Naive thymus-derived CD8-positive, alpha-beta T cell (primary cell): ENCODE data around the gene THAP8. TPM values are rescaled to one million over a fixed set of nuclear protein-coding genes. Genes with fewer than 3 reads are reported as not detected.

Source experiments
- ATAC-seq, 2 donors: fragments of 150-1000 bp; cut with Tn5 transposase in 1 of 2; sonication (Bioruptor Pico), chemical (Tn5 transposase) in 1 of 2; 1 replicate in 1 of 2; 2 replicates in 1 of 2; pipeline ENCODE4 v1.10.0; 2021; ENCODE audit warnings: mild to moderate bottlenecking in 2 of 2, moderate library complexity in 2 of 2
- POLR2A ChIA-PET: fragments of 350-600 bp; sonication (Branson Sonifier 250); formaldehyde crosslinking; loops from one replicate; lab custom pipeline; 2021; ENCODE audit warnings: antibody characterized with exemption; lab: Charles Lee
- DNase-seq, 10 donors: peaks; one replicate each; pipeline versions ENCODE4 v3.0.0 to v3.0.0-alpha.2; 2020 to 2022
- H3K27ac Mint-ChIP-seq, 10 donors: one replicate each; pipeline ENCODE4 v1.8.0; 2020 to 2022; ENCODE audit warnings: mild to moderate bottlenecking in 10 of 10, mixed read lengths in 10 of 10, moderate library complexity in 4 of 10, inconsistent platforms in 1 of 10
- H3K27me3 Mint-ChIP-seq, 5 donors: one replicate each; pipeline ENCODE4 v1.8.0; 2021 to 2022; ENCODE audit warnings: mixed read lengths in 5 of 5
- H3K36me3 Mint-ChIP-seq, 3 donors: one replicate each; pipeline ENCODE4 v1.8.0; 2020 to 2022; ENCODE audit warnings: mixed read lengths in 3 of 3, mild to moderate bottlenecking in 2 of 3, inconsistent platforms in 1 of 3
- H3K4me1 Mint-ChIP-seq, 4 donors: one replicate each; pipeline ENCODE4 v1.8.0; 2021 to 2022; ENCODE audit warnings: mixed read lengths in 4 of 4
- H3K4me3 Mint-ChIP-seq, 10 donors: one replicate each; pipeline ENCODE4 v1.8.0; 2020 to 2022; ENCODE audit warnings: mild to moderate bottlenecking in 10 of 10, mixed read lengths in 10 of 10, moderate library complexity in 6 of 10, inconsistent platforms in 1 of 10
- H3K9me3 Mint-ChIP-seq, 9 donors: one replicate each; pipeline ENCODE4 v1.8.0; 2020 to 2022; ENCODE audit warnings: mixed read lengths in 9 of 9, mild to moderate bottlenecking in 3 of 9, inconsistent platforms in 1 of 9, moderate library complexity in 1 of 9
- polyA plus RNA-seq, 3 donors: library from polyadenylated mRNA; unstranded; fragments of 300-500 nt; fragmentation: Illumina TruSeq; gene quantifications; one replicate each; pipeline ENCODE4 v1.2.3, GENCODE V29; 2021
- total RNA-seq, 8 experiments: library from RNA in 2 of 8; stranded (reverse) in 2 of 8; gene quantifications; one replicate each; pipeline ENCODE4 v1.2.3 and lab custom pipeline; 2021 to 2026

THAP8 gene
- total and polyA plus RNA-seq, 5 experiments from 2014 or later: 2.4 to 7.2 (median 4.6) TPM

- ATAC-seq (no peak), DNase-seq (no peak)
- Mint-ChIP-seq H3K4me1 (peaks cover 22 to 50% (median 44%) of the 10 kb centered on the region in 4 donors), H3K4me3 (peak overlapping the region in 9 of 10 donors; percentile 84 to 96 (median 87)), H3K36me3 (peaks cover 0 to 28% (median 0%) of the 10 kb centered on the region in 3 donors), H3K9me3 (no peaks in the 10 kb centered on the region), H3K27me3 (no peaks in the 10 kb centered on the region), H3K27ac (peak overlapping the region; percentile 8 to 89 (median 80))
- POLR2A ChIA-PET: interaction anchor here (1.0 to 5.1 kb wide), 4 partner anchors 17 to 118 kb away, joined by 4 to 30 read pairs (median 5); partner anchors contain the start of genes ALKBH6, POLR2I, TBCB and THAP8
Observed at GRCh38 chr19:35996777-35997176, 57.3 kb downstream of the THAP8 start.

GRCh38 chr19:35995048-35995993, 58.8 kb downstream of the THAP8 start, which contains the start of gene SDHAF1:
TSS of gene SDHAF1 (plus strand) at chr19:35995188. CDS start at chr19:35995275, 87 bp downstream.
- H3K36me3 Mint-ChIP-seq: peaks cover 0 to 18% (median 0%) of the 10 kb centered on the region in 3 donors
- H3K9me3 Mint-ChIP-seq: no peaks in the 10 kb centered on the region
- ATAC-seq: peak; percentile 89 to 90
- H3K4me1 Mint-ChIP-seq: peaks cover 22 to 43% (median 42%) of the 10 kb centered on the region in 4 donors
- H3K4me3 Mint-ChIP-seq: peak within 1 kb of the TSS; percentile 86 to 97 (median 96)
- peak; percentile 82 to 96 (median 88) for DNase-seq
- no peaks in the 10 kb centered on the region for H3K27me3 Mint-ChIP-seq
- POLR2A ChIA-PET: interaction anchor here (0.5 to 5.1 kb wide), 7 partner anchors 10 to 1148 kb away, joined by 3 to 30 read pairs (median 6); partner anchors contain the start of genes ALKBH6, POLR2I, TBCB and THAP8
- H3K27ac Mint-ChIP-seq: peak within 1 kb of the TSS; percentile 92 to 98 (median 96)

DNA sequence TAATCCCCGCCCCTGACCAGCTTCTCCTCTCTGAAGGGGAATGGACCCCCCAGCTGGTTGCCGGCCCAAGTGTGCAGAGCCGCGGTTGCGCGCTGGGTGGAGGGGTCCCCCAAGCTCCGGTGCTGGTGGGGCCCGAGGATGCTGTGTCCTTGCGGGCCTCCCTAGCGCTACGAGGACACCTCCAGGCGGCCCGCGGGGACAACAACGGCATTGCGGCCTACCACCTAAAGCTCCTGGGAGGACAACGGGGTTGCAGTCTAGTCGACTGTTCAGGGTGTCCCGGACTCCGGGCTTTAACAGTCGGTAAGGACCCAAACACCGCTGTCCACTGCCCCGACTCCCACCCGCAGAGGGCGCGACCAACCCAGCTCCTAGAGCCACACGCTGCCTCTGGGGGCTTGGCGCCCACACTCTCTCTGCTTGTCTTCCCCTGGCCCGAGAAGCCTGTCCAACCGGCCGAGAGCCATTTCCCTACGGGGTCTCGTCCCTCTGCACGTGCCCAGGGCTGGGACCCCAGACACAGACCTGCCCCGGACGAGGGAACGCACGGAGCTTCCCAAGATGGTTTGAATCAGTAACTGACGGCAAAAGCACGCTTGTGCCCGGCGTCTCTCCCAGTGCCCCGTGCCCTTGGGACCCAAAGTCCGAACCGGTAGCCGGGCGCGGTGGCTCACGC, 60.0 kb downstream of the THAP8 start:
- H3K4me3 Mint-ChIP-seq: peak overlapping the region; percentile 66 to 96 (median 79)
- peak overlapping the region in 9 of 10 donors; percentile 44 to 96 (median 85) for H3K27ac Mint-ChIP-seq
- peaks cover 0 to 18% (median 0%) of the 10 kb centered on the region in 3 donors for H3K36me3 Mint-ChIP-seq
- ATAC-seq (no peak), DNase-seq (peak in 1 of 10 donors; percentile 22)
- POLR2A ChIA-PET: interaction anchor here (0.5 to 5.1 kb wide), 10 partner anchors 14 to 427 kb away, joined by 3 to 30 read pairs (median 5); partner anchors contain the start of genes ALKBH6, POLR2I, SYNE4 and TBCB
- peaks cover 0 to 3% (median 0%) of the 10 kb centered on the region in 5 donors for H3K27me3 Mint-ChIP-seq
- H3K9me3 Mint-ChIP-seq: no peaks in the 10 kb centered on the region
- H3K4me1 Mint-ChIP-seq: peaks cover 20 to 38% (median 35%) of the 10 kb centered on the region in 4 donors

DNA sequence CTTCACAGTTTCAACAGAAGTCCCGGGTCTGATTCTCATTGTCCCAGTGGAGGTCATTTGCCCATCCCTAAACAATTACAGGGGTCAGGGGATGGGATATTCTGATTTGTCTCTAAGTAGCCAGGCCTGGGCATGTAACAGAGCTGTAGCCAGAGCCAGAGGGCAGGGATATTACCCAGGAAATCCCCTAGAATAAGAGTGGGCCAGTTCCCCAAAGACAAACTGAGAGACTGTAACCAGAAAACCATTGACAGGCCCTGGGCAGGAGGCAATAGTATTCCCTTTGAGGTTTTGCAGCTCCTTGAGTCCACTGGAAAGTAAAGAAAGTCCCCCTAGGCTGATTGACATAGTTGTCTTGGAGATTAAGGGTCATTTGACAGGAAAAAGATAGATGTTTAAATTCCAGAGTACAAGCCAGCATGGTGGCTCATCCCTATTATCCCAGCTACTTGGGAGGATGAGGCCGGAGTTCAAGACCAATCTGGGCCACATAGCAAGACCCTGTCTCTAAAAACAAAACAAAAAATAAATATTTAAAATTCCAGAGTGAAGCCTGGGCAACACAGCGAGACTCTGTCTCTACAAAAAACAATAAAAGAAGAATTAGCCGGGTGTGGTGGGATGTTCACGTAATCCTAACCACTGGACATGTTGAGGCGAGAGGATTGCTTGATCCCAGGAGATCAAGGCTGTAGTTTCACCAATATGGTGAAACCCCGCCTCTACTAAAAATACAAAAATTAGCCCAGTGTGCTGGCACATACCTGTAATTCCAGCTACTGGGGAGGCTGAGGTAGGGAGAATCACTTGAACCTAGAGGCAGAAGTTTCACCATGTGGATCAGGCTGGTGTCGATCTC, 60.9 kb downstream of the THAP8 start:
- H3K4me1 Mint-ChIP-seq: peaks cover 20 to 35% (median 31%) of the 10 kb centered on the region in 4 donors
- H3K4me3 Mint-ChIP-seq: peak overlapping the region in 4 of 10 donors; percentile 4 to 51 (median 40)
- H3K36me3 Mint-ChIP-seq: peaks cover 0 to 14% (median 0%) of the 10 kb centered on the region in 3 donors
- H3K27ac Mint-ChIP-seq: peak overlapping the region in 3 of 10 donors; percentile 35 to 62 (median 47)
- ATAC-seq: no peak
- POLR2A ChIA-PET: interaction anchor here (1.2 to 5.1 kb wide), 4 partner anchors 15 to 44 kb away, joined by 3 to 30 read pairs (median 8); partner anchors contain the start of gene SYNE4
- H3K9me3 Mint-ChIP-seq: no peaks in the 10 kb centered on the region
- no peak for DNase-seq
- peaks cover 0 to 12% (median 1%) of the 10 kb centered on the region in 5 donors for H3K27me3 Mint-ChIP-seq

GRCh38 chr19:35991731-35992450, 62.2 kb downstream of the THAP8 start:
- POLR2A ChIA-PET: interaction anchor here (0.6 to 1.2 kb wide), 2 partner anchors 16 to 178 kb away, joined by 3 to 7 read pairs; partner anchors contain the start of gene SYNE4
- Mint-ChIP-seq H3K27ac (peak overlapping the region in 1 of 10 donors; percentile 27), H3K4me1 (peaks cover 17 to 26% (median 23%) of the 10 kb centered on the region in 4 donors), H3K27me3 (peaks cover under 1 to 19% (median 5%) of the 10 kb centered on the region in 5 donors), H3K4me3 (peak overlapping the region in 2 of 10 donors; percentile 33 to 75), H3K36me3 (peaks cover 0 to 6% (median 0%) of the 10 kb centered on the region in 3 donors), H3K9me3 (no peaks in the 10 kb centered on the region)
- no peak for DNase-seq
- no peak for ATAC-seq

DNA sequence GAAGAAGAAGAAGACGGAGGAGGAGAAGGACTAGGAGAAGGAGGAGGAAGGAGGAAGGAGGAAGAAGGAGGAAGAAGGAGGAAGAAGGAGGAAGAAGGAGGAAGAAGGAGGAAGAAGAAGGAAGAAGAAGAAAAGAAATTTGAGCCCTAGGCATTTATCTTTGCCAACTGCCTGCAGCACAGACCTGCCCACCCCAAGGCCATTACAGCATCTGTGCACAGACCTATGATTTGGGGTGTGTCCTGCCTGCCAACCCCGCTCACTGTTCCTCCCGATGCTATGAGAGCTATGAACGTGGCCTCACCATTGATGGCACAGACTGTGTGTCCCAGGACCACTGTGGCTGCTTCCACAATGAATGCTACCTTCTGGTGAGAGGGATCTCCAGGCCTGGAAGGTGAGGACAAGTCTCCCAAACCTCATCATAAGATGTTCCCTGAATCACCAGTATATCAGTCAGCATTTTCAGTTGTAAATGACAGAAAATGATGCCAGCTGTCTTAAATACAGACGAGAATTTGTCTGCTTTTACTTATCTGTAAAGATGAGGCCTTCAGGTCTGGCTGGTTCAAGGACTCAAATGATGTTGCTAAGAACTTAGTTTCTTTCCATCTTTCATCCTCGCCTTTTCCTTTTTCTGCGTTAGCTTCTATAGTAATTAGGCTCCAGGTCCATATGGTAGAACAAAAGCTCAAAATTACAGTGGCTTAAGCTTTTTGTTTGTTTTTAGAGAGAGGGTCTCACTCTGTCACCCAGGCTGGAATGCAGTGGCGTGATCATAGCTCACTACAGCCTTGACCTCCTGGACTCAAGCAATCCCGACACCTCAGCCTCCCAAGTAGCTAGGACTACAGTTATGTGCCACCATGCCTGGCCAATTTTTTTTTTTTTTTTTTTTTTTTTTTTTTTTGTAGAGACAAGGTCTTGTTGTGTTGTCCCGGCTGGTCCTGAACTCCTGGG, 63.0 kb downstream of the THAP8 start:
- DNase-seq (no peak), ATAC-seq (no peak)
- Mint-ChIP-seq H3K4me1 (peaks cover 10 to 24% (median 20%) of the 10 kb centered on the region in 4 donors), H3K27ac (peak overlapping the region in 1 of 10 donors; percentile 41), H3K27me3 (peaks cover 2 to 28% (median 13%) of the 10 kb centered on the region in 5 donors), H3K4me3 (no peak overlapping the region), H3K36me3 (peaks cover 0 to 2% (median 0%) of the 10 kb centered on the region in 3 donors), H3K9me3 (no peaks in the 10 kb centered on the region)
- POLR2A ChIA-PET: interaction anchor here (0.6 to 1.2 kb wide), 2 partner anchors 17 to 179 kb away, joined by 3 to 7 read pairs; partner anchors contain the start of gene SYNE4

DNA sequence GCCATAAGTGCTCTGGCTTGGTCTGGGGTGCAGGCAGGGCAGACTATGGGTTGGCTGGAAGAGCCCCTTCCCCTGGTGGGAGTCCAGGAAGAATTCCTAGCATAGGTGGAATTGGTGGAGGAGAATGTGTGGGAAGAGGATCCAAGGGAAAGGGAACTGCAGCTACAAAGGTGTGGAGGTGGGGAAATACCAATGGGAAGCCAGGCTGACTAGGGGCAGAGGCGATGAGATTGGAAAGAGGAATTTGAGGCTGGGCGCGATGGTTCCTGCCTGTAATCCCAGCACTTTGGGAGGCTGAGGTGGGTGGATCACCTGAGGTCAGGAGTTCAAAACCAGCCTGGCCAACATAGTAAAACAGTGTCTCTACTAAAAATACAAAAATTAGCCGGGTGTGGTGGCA, 63.9 kb downstream of the THAP8 start:
- H3K4me1 Mint-ChIP-seq: peaks cover 8 to 17% (median 14%) of the 10 kb centered on the region in 4 donors
- ATAC-seq (no peak), DNase-seq (no peak)
- no peak overlapping the region for H3K27ac Mint-ChIP-seq
- H3K27me3 Mint-ChIP-seq: peaks cover 11 to 37% (median 21%) of the 10 kb centered on the region in 5 donors
- peaks cover 0 to 2% (median 0%) of the 10 kb centered on the region in 9 donors for H3K9me3 Mint-ChIP-seq
- no peak overlapping the region for H3K4me3 Mint-ChIP-seq
- POLR2A ChIA-PET: interaction anchor here (0.8 kb wide), 1 partner anchor 32 kb away, joined by 4 read pairs; no protein-coding TSS in a partner anchor
- no peaks in the 10 kb centered on the region for H3K36me3 Mint-ChIP-seq

DNA sequence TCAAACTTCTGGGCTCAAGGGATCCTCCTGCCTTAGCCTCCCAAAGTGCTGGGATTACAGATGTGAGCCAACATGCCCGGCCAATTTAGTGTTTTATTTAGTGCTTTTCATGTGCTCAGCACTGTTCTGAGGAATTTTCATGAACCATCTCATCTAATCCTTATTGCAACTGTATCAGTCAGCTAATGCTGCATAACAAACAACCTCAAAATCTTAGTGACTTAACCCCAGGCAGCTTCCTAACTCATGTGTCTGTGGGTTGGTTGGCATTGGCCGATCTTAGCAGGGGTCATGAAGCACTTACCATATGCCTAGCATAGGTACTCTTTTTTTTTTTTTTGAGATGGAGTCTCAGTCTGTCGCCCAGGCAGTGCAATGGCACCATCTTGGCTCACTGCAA, 65.3 kb downstream of the THAP8 start:
- peaks cover 0 to 2% (median 0%) of the 10 kb centered on the region in 9 donors for H3K9me3 Mint-ChIP-seq
- no peak overlapping the region for H3K27ac Mint-ChIP-seq
- H3K27me3 Mint-ChIP-seq: peaks cover 19 to 50% (median 34%) of the 10 kb centered on the region in 5 donors
- peaks cover 0 to 2% (median 0%) of the 10 kb centered on the region in 3 donors for H3K36me3 Mint-ChIP-seq
- DNase-seq: no peak
- POLR2A ChIA-PET: no interaction called here
- H3K4me3 Mint-ChIP-seq: peak overlapping the region in 1 of 10 donors; percentile 3
- no peak for ATAC-seq
- H3K4me1 Mint-ChIP-seq: peaks cover 5 to 7% (median 7%) of the 10 kb centered on the region in 4 donors

DNA sequence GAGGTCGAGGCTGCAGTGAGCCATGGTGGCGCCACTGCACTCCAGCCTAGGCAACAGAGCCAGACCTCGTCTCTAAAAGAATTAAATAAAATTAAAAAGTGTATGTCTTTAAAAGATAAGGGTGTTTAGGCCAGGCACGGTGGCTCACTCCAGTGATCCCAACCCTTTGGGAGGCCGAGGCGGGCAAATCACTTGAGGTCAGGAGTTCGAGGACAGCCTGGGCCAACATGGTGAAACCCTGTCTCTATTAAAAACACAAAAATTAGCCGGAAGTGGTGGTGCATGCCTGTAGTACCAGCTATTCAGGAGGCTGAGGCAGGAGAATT, 66.6 kb downstream of the THAP8 start:
- peaks cover 19 to 61% (median 42%) of the 10 kb centered on the region in 5 donors for H3K27me3 Mint-ChIP-seq

More for the DNA sequence above, 66.6 kb downstream of the THAP8 start:
- Mint-ChIP-seq H3K4me3 (peak overlapping the region in 6 of 10 donors; percentile 9 to 75 (median 55)), H3K4me1 (peaks cover 5 to 7% (median 7%) of the 10 kb centered on the region in 4 donors), H3K36me3 (peaks cover 0 to 2% (median 0%) of the 10 kb centered on the region in 3 donors), H3K9me3 (peaks cover 0 to 2% (median 0%) of the 10 kb centered on the region in 9 donors), H3K27ac (no peak overlapping the region)
- no peak for ATAC-seq
- DNase-seq: no peak
- POLR2A ChIA-PET: interaction anchor here (0.6 to 0.7 kb wide), 2 partner anchors 845 to 1792 kb away, joined by 3 to 5 read pairs; partner anchors contain the start of gene ZNF573
